SKM-1 treated with dmso at 0.1 percent for 144 hours (cell line): Measurements from ENCODE around the gene MYO16.

Source experiments
- DNase-seq: peaks from one replicate; lab custom pipeline; 2025; ENCODE audit not compliant: unreplicated experiment; lab: John Stamatoyannopoulos, UW

MYO16 gene

GRCh38 chr13:108662528-108662927, 33.1 kb downstream of the MYO16 start:
- DNase-seq: no peak

GRCh38 chr13:108663710-108664109, 34.3 kb downstream of the MYO16 start:
- no peak for DNase-seq

GRCh38 chr13:108667205-108667604, 37.8 kb downstream of the MYO16 start:
- DNase-seq: no peak

GRCh38 chr13:108669381-108669780, 40.0 kb downstream of the MYO16 start:
- no peak for DNase-seq

GRCh38 chr13:108674346-108674745, 44.9 kb downstream of the MYO16 start:
- DNase-seq: no peak

GRCh38 chr13:108674771-108675170, 45.4 kb downstream of the MYO16 start:
- DNase-seq: no peak

- no peak for DNase-seq
Observed at GRCh38 chr13:108676620-108677019, 47.2 kb downstream of the MYO16 start.

GRCh38 chr13:108677806-108678205, 48.4 kb downstream of the MYO16 start:
- no peak for DNase-seq

- DNase-seq: no peak
Observed at GRCh38 chr13:108680011-108680410, 50.6 kb downstream of the MYO16 start.

GRCh38 chr13:108681986-108682575, 52.7 kb downstream of the MYO16 start:
- DNase-seq: no peak

GRCh38 chr13:108682714-108683113, 53.3 kb downstream of the MYO16 start:
- DNase-seq: no peak

- no peak for DNase-seq
Observed at GRCh38 chr13:108686027-108686426, 56.6 kb downstream of the MYO16 start.

- no peak for DNase-seq
Observed at GRCh38 chr13:108690726-108691125, 61.3 kb downstream of the MYO16 start.

- DNase-seq: no peak
Observed at GRCh38 chr13:108700422-108701170, 71.2 kb downstream of the MYO16 start.

- no peak for DNase-seq
Observed at GRCh38 chr13:108702171-108702570, 72.8 kb downstream of the MYO16 start.

- DNase-seq: no peak
Observed at GRCh38 chr13:108705031-108705430, 75.6 kb downstream of the MYO16 start.

- DNase-seq: no peak
Observed at GRCh38 chr13:108707584-108707983, 78.2 kb downstream of the MYO16 start.

GRCh38 chr13:108708921-108709320, 79.5 kb downstream of the MYO16 start:
- DNase-seq: no peak

- DNase-seq: no peak
Observed at GRCh38 chr13:108711386-108711785, 82.0 kb downstream of the MYO16 start.

- DNase-seq: no peak
Observed at GRCh38 chr13:108725471-108725870, 96.1 kb downstream of the MYO16 start.

GRCh38 chr13:108728370-108728769, 99.0 kb downstream of the MYO16 start:
- no peak for DNase-seq

- DNase-seq: no peak
Observed at GRCh38 chr13:108733022-108733560, 103.7 kb downstream of the MYO16 start.

- no peak for DNase-seq
Observed at GRCh38 chr13:108734676-108735075, 105.3 kb downstream of the MYO16 start.
